HG03139 (cell line): ENCODE results near the gene SASH3.
A peak's percentile ranks its signal among the peaks of the same experiment; 100 is the strongest.
"Not testable (repeated sequence)": the region's sequence is repeated elsewhere in the genome, so short reads cannot be mapped to it uniquely, and the experiment has no call there.

Experiments
- ATAC-seq: cut with Tn5 transposase; IDR thresholded peaks from one replicate; pipeline ENCODE4 v1.9.1; 2021; ENCODE audit not compliant: unreplicated experiment

The SASH3 gene

GRCh38 chrX:129779747-129780146 lies at the start of gene SASH3:
TSS of gene SASH3 (plus strand) at chrX:129779949. CDS start at chrX:129780098, 149 bp downstream.
- peak; percentile 32 for ATAC-seq

- ATAC-seq = no peak
These were observed 48.5 kb upstream of the SASH3 start for GRCh38 chrX:129731228-129731627.

- ATAC-seq = no peak
These were observed 46.9 kb upstream of the SASH3 start for GRCh38 chrX:129732857-129733256.

- ATAC-seq = no peak
These were observed 46.4 kb upstream of the SASH3 start for GRCh38 chrX:129733335-129733734.

GRCh38 chrX:129736491-129736890 lies 43.3 kb upstream of the SASH3 start:
- no peak for ATAC-seq

- no peak for ATAC-seq
These were observed 41.8 kb upstream of the SASH3 start for GRCh38 chrX:129737916-129738315.

GRCh38 chrX:129738466-129739308 lies 41.1 kb upstream of the SASH3 start, which contains the start of gene XPNPEP2:
TSS of gene XPNPEP2 (plus strand) at chrX:129738979. CDS start at chrX:129739214, 235 bp downstream.
- no peak for ATAC-seq

- no peak for ATAC-seq
These were observed 40.2 kb upstream of the SASH3 start for GRCh38 chrX:129739578-129739977.

GRCh38 chrX:129741880-129742758 lies 37.6 kb upstream of the SASH3 start:
- no peak for ATAC-seq

- ATAC-seq = not testable (repeated sequence)
These were observed 37.0 kb upstream of the SASH3 start for GRCh38 chrX:129742759-129743152.

- no peak for ATAC-seq
These were observed 35.9 kb upstream of the SASH3 start for GRCh38 chrX:129743821-129744220.

- no peak for ATAC-seq
These were observed 34.9 kb upstream of the SASH3 start for GRCh38 chrX:129744861-129745321.

GRCh38 chrX:129746557-129747470 lies 32.9 kb upstream of the SASH3 start:
- ATAC-seq = no peak

- no peak for ATAC-seq
These were observed 32.2 kb upstream of the SASH3 start for GRCh38 chrX:129747533-129747932.

GRCh38 chrX:129748305-129748704 lies 31.4 kb upstream of the SASH3 start:
- no peak for ATAC-seq

GRCh38 chrX:129749069-129749468 lies 30.7 kb upstream of the SASH3 start:
- no peak for ATAC-seq

- ATAC-seq = no peak
These were observed 28.8 kb upstream of the SASH3 start for GRCh38 chrX:129750971-129751370.

GRCh38 chrX:129754056-129755024 lies 25.4 kb upstream of the SASH3 start:
- no peak for ATAC-seq
